ENCODE data around the gene ZNF354C.

ZNF354C gene

DNA sequence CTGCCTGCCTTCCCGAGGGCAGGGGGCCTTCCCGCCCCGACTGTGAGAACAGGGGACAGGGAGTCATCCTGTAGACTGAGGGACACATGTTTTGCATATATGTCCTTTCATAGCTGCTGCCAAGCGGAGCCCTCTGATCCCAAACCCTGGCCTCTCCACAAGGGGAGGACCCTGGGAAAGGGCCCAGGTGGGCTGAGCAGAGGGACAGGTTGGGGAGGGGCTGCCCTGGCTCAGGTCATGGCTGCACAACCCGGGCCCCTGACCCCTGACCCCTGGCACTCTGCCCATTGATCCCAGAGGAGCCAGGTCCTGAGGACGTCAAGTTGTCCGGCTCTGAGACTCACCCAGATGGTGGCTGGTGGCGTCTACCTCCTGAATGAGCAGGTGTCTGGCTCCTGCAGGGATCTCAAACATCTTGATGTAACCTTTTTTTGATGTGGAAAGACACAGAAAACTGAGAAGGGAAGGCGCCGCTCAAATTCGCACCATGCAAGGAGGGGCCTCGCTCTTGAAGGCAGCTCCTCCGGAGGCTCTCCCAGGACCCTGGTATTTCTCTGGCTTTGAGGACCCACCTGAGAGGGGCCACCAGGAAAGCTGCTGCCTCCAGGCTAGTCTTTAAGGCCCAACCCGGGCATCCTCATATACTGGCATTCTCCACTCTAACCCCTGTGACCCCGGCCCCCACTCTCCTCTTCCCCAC is 71.9 kb downstream of the ZNF354C start:
- H3K36me3 ChIP-seq (ENCODE audit: control insufficient read depth, low read depth, low read length) = no peaks in the 10 kb centered on the region
- H3K27me3 ChIP-seq (ENCODE audit: control insufficient read depth, insufficient read depth, low read length) = no peaks in the 10 kb centered on the region

DNA sequence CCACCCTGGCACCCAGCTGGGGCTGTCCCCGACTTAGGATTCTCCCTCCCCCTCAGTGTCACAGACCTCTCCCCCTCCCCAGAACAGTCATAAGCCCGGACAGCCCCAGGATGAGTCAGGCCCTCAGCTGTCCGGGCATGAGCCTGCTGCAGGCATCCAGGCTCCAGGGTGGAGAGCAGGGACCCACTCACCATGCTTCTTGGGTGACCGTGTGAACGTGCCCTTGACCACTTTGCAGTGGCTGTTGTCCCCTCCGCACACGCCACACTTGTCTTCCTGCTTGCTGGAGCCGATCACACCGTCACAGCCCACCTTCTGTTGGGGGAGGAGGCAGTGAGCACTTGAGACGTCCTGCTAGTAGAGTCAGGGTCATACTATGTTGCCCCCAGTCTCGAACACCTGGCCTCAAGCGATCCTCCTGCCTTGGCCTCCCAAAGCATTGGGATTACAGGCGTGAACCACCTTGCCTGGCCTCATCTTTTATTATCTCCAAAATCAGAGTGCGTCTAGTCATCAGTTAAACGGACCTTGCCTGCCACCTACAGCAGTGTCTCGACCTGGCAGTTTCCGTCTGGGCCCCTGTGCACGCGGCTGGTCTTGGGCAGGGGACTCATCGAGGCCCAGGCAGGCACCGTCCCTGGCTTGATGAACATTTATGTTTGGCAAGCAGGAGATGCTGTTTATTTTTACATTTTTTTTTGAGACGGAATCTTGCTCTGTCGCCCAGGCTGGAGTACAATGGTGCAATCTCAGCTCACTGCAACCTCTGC is 72.6 kb downstream of the ZNF354C start:
- Histone ChIP-seq H3K27me3 (ENCODE audit: control insufficient read depth, insufficient read depth, low read length) (no peaks in the 10 kb centered on the region), H3K4me1 (ENCODE audit: control insufficient read depth, low read depth, low read length) (no peaks in the 10 kb centered on the region), H3K9me3 (ENCODE audit: control insufficient read depth, low read depth, low read length) (no peaks in the 10 kb centered on the region), H3K9ac (ENCODE audit: low read length) (no peak overlapping the region), H3K36me3 (ENCODE audit: control insufficient read depth, low read depth, low read length) (no peaks in the 10 kb centered on the region), H3K4me3 (ENCODE audit: low read length) (no peak overlapping the region), H3K27ac (ENCODE audit: low read length) (no peak overlapping the region)

More for the DNA sequence above, 71.9 kb downstream of the ZNF354C start:
- H3K27ac ChIP-seq (ENCODE audit: low read length) = no peak overlapping the region
- no peaks in the 10 kb centered on the region for H3K4me1 ChIP-seq (ENCODE audit: control insufficient read depth, low read depth, low read length)
- H3K9me3 ChIP-seq (ENCODE audit: control insufficient read depth, low read depth, low read length) = no peaks in the 10 kb centered on the region
- no peak overlapping the region for H3K9ac ChIP-seq (ENCODE audit: low read length)
- no peak overlapping the region for H3K4me3 ChIP-seq (ENCODE audit: low read length)

All from iPS-18a (cell line).